Measurements from ENCODE around the gene MCEE.

Gene MCEE

DNA sequence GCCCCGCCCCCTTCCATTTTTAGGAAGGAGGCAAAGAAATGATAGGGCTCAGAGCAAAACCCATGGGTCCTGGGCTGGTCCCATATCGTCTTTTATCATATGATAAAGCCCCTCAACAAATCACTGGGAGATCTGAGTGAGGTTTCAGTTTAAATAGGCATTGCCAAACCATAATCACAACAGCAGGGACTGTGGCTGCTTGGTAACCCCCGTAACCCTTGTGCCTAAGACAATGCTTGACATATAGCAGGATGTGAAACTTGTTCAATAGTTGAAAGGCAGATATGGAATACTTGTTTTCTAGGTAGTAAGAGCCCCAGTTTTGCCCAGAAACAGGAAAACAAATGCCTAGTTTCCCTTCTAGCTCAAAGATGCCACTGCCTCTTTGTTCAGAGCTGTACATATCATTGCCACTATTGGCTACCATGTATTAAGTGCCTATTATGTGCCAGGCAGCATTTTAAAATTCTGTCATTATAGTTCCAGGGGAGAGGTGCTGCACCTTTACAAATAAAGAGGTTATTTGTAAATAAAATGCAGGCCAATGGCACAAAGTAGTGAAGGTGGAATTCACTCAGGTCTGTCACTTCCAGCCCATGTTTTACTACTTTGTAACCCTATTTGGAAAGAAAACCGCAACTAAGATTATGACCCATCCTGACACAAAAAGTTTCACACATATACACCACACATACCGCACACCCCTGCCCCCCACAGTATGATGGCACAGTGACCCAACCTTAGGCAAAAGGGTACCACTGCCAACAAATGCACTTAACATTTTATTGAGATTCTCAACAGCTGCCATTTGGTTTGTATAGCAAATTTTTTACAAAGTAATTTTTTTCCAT is 47.4 kb downstream of the MCEE start:
- no peak for DNase-seq (ENCODE audit: low spot score)

DNA sequence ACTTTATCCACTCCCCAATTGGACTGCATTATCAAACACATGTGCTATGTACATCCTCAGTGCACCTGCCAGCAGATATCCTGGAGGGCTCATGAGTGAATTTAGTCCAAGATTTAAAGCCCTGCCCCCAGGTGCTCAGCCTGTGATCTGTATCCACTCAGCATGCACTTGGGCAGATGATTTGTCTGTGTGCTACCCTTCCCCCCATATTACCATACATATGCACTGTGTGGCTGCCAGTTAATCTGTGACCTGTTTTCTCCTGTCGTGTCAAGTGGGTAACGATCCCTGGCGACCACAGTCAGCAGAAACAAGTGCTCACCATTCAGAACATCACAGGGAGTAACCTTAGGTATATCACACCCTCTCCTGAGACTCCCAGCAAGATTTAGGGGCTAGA is 51.4 kb downstream of the MCEE start:
- DNase-seq (ENCODE audit: low spot score) = no peak

DNA sequence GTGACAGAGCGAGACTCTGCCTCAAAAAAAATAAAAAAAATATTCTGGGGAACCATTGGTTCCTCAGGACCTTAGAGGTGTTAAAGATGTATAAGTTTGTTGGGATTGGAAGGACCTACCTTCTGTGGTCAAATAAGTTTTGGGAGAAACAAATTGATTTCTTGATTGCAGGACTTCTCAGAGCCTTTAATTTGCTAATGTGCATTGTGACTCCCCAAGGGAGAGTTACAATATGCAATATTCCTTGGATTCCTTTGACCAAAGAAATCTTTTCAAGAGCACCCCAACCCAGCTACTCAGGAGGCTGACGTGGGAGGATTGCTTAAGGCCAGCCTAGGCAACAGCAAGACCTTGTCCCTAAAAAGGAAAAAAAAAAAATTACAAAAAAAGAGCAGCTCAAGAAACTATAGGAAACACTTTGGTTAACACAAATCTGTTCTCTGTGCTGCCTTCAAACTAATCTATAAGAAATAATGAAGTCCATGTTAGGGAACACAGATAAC is 55.1 kb downstream of the MCEE start:
- no peak for DNase-seq (ENCODE audit: low spot score)

DNA sequence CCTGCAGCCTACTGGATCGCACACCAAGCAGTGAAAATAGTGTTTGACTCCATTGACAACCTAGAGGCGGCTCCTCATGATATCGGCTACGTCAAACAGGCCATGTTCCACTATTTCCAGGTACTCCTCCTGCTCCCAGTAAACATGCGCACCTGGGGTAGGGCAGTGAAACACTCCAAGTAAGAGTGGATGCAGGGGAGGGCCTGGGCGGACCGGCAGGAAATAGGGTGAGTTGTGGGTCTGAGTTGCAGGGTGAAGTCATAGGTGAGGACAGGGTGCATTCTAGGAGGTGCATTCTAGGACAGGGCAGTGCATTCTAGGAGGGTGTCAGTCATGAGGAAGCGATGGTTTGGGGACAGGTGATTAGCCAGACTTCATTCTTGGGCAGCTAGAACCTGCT is 56.6 kb downstream of the MCEE start:
- no peak for DNase-seq (ENCODE audit: low spot score)

DNA sequence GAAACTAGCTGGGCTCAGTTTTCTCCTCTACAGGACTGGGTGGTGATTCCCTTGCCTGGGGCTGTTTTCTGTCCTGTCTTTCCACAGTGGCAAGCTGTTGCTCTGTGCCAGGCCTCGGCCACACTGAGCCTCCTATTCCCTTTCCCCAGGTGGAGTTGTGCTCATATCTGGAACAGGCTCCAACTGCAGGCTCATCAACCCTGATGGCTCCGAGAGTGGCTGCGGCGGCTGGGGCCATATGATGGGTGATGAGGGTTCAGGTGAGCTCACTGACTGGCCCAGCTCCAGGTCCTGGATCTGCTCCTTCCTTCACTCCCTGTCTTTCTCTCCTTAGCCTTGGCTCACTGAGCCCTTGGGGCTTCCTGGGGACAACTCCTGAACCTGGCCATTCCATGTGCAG is 57.5 kb downstream of the MCEE start:
- no peak for DNase-seq (ENCODE audit: low spot score)

DNA sequence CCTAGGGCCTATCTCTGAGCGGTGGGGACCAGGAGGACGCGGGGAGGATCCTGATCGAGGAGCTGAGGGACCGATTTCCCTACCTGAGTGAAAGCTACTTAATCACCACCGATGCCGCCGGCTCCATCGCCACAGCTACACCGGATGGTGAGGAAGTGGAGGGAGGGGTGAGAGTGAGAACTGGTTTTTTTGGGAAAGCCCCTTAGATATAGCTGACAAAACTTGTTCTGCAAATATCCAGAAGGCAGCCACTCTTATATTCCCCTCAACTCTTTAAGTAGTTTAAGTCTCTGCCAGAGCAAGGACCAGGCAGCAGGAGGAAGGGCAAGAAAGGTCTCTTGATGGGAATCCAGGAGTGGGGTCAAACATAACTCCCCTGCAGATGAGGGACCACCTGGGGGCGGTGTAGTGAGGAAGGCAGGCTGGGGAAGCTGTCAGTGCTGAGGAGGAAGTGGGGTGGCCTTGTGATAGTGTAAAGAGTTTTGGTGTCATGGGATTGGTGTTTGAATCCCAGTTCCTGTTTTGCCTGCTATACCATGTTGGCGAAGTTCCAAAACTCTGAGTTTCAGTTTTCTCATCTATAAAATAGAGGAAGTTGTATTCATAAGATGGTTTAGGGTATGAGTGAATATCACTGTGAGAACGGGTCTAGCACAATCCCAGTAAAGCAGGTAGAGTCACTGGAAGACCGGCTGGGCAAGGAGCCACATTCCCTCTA is 58.2 kb downstream of the MCEE start:
- DNase-seq (ENCODE audit: low spot score) = peak; percentile 32

DNA sequence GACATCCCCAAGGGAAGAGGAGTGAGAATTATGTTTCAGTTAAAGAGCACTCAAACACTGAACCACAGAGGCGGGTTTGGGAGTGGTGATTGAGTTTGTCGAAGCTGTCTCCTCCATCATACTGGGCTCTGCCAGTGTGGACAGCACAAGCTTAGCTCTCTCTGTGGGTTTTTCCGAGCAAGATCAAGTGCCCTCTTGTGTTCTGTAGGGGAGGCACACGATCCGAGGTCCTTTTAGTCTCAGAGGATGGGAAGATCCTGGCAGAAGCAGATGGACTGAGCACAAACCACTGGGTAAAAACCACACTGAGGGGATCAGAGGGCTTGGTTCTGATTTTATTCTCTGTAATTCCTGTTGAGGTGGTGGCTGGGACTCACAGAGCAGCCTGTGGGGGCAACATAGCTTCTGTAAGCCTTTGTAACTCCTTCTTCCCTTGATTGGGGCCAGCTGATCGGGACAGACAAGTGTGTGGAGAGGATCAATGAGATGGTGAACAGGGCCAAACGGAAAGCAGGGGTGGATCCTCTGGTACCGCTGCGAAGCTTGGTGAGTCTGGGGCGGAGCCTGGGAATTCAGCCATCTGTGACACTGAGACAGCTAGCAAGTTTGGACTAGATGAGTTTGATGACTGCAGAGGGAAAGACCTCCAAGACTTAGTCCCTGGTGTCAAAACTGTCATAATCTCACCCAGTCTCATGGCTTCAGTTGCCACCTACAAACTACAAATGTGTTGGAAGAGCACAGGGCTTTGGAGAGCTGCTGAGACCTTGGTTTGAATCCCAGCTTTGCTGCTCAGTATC is 59.5 kb downstream of the MCEE start:
- peak; percentile 12 for DNase-seq (ENCODE audit: low spot score)

DNA sequence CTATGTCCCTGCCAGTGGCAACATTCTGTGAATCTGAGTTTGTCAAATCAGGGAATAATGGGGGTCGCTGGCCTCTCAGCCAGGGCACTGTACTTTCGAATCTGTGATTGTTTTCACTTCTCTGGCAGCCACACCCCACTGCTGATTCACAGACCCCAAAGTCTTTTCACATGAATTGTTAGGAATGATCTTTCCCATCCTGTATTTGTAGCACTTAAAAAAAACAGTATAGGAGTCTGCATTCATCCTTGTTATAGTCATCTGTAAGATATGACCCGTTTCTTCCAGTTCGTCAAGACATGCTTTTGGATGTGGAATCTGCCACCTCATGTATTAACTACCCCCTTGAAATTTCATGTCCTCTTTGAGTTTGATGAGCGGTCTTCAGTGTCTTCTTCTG is 60.7 kb downstream of the MCEE start:
- DNase-seq (ENCODE audit: low spot score) = no peak

DNA sequence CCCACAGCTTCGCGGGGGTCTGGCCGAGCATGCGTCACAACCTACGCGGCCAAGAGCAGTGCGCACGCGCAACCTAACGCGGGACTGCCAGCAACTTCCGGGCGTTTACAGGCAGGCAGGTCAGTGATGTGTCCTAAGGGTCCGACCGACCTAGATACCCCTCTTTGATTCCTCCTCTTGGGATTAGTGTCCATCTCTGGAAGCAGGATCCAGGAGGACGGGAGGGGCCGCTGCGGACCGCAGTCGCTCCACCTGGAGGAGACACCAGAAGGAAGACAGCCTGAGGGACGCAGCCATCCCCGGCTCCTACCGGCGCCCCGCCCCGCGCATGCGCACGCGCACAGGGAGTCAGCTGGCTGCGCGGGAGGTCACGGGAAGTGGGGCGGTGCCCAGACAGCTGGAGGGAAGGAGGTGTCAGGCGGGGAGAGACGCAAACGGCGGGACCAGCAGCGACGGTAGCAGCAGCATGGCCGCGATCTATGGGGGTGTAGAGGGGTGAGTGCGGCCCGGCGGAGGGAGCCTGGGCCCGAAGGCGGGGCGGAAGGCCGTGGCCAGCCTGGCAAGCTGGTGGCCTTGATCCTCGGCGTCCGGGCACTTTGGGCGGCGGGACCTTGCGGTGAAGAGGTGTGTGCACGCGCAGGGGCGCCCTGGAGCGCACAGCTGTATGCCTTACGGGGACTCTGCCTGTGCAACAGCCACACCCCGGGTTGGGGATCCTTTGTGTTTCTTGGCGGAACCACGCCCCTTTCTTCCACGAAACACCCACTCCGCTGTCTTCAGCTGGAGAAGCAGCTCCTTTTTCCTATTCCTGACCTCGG is 61.6 kb downstream of the MCEE start, which contains the start of gene NAGK:
TSS of gene NAGK (plus strand) at position 431 of the 818 bp plus-strand sequence. CDS start at position 467, 36 bp downstream.
- DNase-seq (ENCODE audit: low spot score) = peak; percentile 96

DNA sequence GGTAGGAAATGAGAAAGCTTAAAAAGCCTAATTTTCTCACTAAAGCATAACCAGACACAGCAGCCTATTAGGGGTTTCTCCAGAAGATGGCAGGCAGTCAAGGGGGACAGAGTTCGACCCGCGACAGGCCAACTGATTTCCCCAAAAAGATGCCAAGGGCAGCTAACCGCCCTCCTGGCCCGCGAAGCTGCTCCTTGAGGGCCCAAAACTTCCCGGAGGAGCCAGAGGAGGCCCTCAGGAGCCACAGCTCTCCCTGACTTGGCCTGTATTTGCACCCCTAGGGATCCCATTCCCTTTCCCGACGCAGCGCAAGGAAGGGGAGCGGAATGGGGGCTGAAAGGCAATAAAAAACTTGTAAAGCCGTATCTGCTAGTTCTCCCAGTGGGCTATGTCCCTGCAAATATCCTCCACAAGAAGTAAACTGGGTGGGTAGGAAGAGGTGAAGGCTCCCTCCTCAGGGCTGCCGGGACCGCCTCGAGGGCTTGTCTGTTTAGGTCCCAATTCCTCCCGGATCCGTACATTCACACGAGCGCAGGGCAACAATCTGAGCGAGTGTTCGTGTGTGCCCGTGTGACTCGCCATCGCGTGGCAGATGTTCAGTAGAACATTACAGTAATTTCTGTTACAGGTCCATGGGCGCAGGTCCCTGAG is 62.3 kb downstream of the MCEE start:
- DNase-seq (ENCODE audit: low spot score) = no peak

DNA sequence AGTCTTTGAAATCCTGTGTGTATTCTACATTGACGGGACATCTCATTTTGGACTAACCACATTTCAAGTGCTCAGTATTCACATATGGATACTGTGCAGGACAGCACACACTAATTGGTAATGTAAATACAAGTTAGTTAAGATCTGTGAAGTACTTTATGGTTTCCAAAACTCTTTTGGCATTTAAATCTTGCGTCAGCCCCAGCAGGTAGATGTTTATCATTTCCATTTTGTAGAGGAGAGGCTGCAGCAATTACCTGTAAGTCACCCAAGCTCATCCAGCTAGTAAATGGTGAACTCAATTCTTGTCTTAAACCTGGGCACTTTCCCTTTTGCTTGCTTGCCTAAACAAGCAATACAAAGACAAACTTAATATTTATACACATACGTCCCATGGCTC is 63.2 kb downstream of the MCEE start:
- DNase-seq (ENCODE audit: low spot score) = no peak

DNA sequence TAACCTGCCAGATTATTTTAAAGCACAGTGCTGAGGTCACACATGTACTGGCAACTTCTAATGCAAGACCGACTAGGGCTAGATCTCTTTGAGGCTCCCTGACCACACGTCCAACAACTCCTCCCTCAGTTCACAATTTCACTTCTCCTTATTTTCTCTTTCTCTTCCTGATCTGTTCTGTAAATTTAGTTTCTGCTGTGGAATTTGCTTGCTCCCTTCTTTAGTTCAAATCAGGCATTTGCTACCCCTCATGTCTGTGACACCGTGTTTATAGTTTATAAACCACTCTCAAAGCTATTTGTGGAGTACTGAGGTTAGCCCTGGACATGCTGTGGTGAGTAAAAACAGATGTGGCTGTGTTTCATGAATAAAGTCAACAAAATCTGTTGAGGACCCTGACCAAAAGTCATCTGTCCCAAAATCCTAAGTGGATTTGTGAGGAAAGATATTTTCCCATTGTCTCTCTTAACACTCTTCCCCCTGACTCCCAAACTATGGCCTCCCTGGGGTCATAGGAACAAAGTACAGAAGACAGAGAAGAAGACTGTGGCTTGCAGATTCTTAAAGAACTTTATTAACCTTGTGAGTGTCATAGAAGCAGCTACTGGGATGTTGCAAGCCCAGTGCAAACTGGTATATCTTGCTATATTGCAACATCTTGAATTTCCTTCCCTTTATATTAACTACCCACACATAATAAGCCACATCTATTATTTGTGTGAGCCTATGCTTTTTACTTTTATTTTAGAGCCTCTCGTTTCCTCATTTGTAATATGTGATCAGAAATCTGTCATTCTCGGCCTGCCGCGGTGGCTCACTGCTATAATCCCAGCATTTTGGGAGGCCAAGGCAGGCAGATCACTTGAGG is 65.0 kb downstream of the MCEE start:
- peak; percentile 26 for DNase-seq (ENCODE audit: low spot score)

DNA sequence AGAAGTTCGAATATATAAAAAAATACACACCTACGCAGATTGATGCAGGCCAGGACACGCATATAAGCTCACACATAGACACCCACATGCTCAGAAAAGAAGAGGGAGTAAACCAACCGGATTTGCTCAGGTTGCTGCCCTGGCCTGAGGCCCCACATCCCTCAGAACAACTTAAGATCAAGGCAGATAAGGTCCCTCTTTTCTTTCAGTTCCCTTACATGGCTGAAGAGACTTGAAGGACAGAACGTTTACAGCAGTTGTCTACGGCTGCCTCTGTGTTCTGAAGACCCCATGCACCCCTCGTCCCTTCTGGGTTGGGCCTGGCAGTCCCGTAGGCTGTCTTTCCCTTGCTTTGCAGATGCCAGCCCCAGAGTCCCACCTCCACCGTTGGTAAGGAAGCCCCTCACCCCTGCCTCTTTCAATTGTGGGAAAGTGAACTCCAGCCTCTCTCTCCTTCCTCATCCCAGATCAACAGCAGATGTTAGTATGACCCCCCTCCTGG is 65.9 kb downstream of the MCEE start:
- DNase-seq (ENCODE audit: low spot score) = no peak

DNA sequence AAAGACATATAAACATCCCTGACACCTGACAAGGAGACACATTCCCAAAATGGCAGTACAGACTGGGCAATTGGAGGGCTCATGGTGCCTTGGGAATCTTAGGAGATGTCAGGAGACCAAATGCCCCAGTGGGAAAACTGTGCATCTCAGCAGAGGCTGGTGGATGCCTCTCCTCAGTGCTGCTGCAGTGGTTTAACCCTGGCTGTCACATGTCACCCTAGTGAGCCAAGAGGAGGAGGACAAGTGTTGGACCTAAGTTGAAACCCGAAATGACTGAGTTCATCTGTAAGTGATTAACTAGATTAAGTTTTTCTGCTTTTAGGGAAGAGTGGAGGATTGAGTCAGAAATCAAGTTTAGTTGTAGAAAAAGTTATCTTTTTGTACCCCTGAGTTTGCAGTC is 66.8 kb downstream of the MCEE start:
- no peak for DNase-seq (ENCODE audit: low spot score)

DNA sequence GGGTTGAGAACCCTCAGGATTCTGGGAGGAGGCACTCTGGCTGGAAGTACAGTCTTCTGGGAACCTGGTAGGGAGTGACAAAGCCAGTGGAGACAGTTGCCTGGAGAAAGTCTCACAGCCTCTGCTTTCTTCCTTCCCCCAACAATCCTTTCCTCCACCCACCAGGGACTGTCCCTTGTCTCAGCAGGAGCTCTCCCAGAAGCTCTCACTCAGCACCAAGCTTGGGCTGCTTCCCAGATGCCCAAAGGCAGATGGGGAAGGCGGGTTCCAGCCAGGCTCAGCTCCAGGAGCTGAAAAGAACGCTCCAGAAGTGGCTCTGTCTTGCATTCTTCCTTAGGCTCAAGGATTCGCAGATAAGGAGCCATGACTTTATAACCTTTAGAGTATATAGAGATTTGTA is 69.2 kb downstream of the MCEE start:
- DNase-seq (ENCODE audit: low spot score) = no peak

DNA sequence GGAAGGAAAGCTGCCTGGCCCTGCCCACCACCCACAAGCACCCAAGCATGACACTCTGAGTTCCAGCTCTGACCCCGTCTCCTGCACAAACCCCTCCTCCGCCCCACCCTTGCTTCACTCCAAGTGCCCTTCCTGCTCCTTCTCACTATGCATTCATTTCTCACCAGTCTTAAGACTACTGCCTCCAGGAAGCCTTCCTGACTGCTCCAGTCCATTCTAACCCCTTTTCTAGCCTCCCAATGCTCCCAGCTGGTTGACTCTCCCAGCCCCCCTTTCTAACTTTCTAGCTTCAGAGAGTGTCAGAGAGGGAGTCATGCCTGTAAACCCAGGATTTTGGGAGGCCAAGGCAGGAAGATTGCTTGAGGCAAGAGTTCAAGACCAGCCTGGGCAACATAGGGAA is 69.8 kb downstream of the MCEE start:
- no peak for DNase-seq (ENCODE audit: low spot score)
